ENCODE results near the gene ZFR2.

The ZFR2 gene

GRCh38 chr19:3867971-3868769 lies 668 bp downstream of the ZFR2 start:
- TF ChIP-seq, protein P1, sequence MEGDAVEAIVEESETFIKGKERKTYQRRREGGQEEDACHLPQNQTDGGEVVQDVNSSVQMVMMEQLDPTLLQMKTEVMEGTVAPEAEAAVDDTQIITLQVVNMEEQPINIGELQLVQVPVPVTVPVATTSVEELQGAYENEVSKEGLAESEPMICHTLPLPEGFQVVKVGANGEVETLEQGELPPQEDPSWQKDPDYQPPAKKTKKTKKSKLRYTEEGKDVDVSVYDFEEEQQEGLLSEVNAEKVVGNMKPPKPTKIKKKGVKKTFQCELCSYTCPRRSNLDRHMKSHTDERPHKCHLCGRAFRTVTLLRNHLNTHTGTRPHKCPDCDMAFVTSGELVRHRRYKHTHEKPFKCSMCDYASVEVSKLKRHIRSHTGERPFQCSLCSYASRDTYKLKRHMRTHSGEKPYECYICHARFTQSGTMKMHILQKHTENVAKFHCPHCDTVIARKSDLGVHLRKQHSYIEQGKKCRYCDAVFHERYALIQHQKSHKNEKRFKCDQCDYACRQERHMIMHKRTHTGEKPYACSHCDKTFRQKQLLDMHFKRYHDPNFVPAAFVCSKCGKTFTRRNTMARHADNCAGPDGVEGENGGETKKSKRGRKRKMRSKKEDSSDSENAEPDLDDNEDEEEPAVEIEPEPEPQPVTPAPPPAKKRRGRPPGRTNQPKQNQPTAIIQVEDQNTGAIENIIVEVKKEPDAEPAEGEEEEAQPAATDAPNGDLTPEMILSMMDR (IDR thresholded peaks at IDR 0.05) = no peak
- Histone ChIP-seq H3K27me3 (peaks cover 3 to 82% of the 10 kb centered on the region in 2 donors), H3K27ac (no peak overlapping the region), H3K4me3 (peak overlapping the region in 1 of 2 donors; percentile 24), H3K4me1 (peaks cover 0 to 9% (median 3%) of the 10 kb centered on the region in 4 donors), H3K36me3 (no peaks in the 10 kb centered on the region), H3K9me3 (peaks cover 0 to 4% (median 0%) of the 10 kb centered on the region in 3 donors)
- DNase-seq = no peak
- intact Hi-C loops (cut with DNase I; ENCODE audit: low total_unique reads) = no loop called here

DNA sequence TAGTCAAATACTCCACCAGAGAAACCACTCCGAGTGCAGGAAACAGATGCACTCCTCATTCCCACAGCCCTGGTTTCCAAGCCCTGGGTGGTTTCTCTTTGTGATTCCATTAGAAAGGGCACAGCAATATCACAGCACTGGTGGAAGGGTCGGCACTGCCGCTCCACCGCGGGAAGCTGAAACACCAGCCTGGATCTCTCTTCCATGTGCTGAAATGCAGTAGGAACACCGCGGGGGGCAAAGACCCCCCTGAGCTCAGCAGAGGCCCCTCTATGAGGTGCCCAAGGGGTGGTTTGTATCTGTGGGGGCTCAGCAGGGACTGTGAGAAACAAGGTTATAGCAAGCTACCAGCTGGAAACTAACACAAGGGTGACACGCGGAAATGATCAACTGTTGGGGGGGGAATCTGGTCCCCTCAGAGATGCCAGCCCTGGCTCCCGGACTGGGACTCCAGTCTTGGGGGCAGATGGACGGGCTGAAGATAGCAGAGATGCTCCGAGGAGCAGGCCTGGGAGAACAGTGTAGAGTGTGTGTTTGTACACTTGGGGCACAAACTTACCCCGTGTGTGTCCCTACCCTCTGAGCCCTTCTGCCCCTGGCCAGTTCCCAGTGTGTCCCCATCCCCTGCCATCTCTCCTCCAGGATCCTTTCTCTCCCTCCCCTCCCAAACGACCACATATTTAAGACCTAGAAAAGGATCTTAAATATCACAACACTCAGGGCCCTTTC lies 1.8 kb downstream of the ZFR2 start:
- H3K27ac ChIP-seq = no peak overlapping the region
- DNase-seq = no peak
- peaks cover 0 to 4% (median 0%) of the 10 kb centered on the region in 3 donors for H3K9me3 ChIP-seq
- no peak overlapping the region for H3K4me3 ChIP-seq
- TF ChIP-seq, protein P1 (IDR thresholded peaks at IDR 0.05) = no peak
- peaks cover 3 to 75% of the 10 kb centered on the region in 2 donors for H3K27me3 ChIP-seq
- no peaks in the 10 kb centered on the region for H3K36me3 ChIP-seq
- intact Hi-C loops (cut with DNase I; ENCODE audit: low total_unique reads) = no loop called here
- peaks cover 0 to 9% (median 3%) of the 10 kb centered on the region in 4 donors for H3K4me1 ChIP-seq

DNA sequence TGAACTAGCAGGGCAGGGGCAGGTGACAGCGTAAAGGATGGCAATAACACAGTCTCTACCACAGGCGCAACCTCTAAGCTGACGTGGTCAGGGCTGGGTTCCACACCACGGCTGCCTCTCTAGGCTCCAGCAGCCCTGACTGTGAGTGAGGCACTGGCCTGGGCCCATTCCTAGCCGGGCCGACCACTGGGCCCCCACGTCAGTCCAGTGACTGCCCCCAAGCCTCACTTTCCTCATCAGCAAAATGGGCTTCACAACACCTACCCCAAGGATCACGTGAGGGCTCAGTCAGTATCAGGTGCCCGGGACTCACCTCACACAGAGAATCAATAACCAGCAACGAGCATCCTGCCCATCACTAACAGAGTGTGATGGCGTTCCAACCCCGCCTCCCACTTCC lies 5.2 kb downstream of the ZFR2 start:
- DNase-seq = no peak
- peaks cover 0 to 57% of the 10 kb centered on the region in 2 donors for H3K27me3 ChIP-seq
- no peak overlapping the region for H3K4me3 ChIP-seq
- H3K4me1 ChIP-seq = peaks cover 0 to 4% (median under 1%) of the 10 kb centered on the region in 4 donors
- no peaks in the 10 kb centered on the region for H3K9me3 ChIP-seq
- intact Hi-C loops (cut with DNase I; ENCODE audit: low total_unique reads) = loop anchor here (5.0 kb wide), 1 partner anchor 866 kb away; no protein-coding TSS in a partner anchor
- H3K36me3 ChIP-seq = no peaks in the 10 kb centered on the region
- TF ChIP-seq, protein P1 (IDR thresholded peaks at IDR 0.05) = no peak
- H3K27ac ChIP-seq = no peak overlapping the region

GRCh38 chr19:3862826-3863500 lies 5.9 kb downstream of the ZFR2 start:
- intact Hi-C loops (cut with DNase I; ENCODE audit: low total_unique reads) = loop anchor here (5.0 kb wide), 1 partner anchor 866 kb away; no protein-coding TSS in a partner anchor
- Histone ChIP-seq H3K9me3 (no peaks in the 10 kb centered on the region), H3K27me3 (peaks cover 0 to 50% of the 10 kb centered on the region in 2 donors), H3K4me1 (no peaks in the 10 kb centered on the region), H3K27ac (no peak overlapping the region), H3K4me3 (no peak overlapping the region), H3K36me3 (no peaks in the 10 kb centered on the region)
- TF ChIP-seq, protein P1 (IDR thresholded peaks at IDR 0.05) = no peak
- no peak for DNase-seq

DNA sequence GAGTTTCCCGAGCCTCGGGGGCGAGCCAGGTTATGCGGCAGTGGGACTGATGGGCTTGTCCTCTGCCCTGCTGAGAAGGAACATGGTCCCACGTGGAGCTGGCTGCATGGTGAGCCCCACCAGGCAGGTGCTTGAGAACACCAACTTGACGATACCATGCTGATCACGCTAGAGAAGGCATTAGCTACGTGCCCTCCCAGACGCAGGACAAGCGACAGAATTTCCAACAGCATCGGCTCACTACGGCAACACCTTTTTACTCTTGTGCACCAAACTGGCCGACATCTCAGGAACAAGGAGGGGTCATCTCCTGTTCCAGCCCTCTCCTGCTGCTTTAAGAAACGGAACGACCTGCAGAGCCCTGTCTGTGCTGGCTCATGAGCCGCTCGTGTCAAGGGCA lies 8.3 kb downstream of the ZFR2 start:
- H3K27me3 ChIP-seq = peaks cover 0 to 28% of the 10 kb centered on the region in 2 donors
- no peaks in the 10 kb centered on the region for H3K4me1 ChIP-seq
- H3K27ac ChIP-seq = no peak overlapping the region
- intact Hi-C loops (cut with DNase I; ENCODE audit: low total_unique reads) = loop anchor here (5.0 kb wide), 1 partner anchor 863 kb away; no protein-coding TSS in a partner anchor
- no peak overlapping the region for H3K4me3 ChIP-seq
- no peak for DNase-seq
- TF ChIP-seq, protein P1 (IDR thresholded peaks at IDR 0.05) = no peak
- H3K36me3 ChIP-seq = no peaks in the 10 kb centered on the region
- H3K9me3 ChIP-seq = no peaks in the 10 kb centered on the region

All from tibial artery (tissue), 4 donors.